Stimulated activated CD8-positive, alpha-beta memory T cell treated with anti-CD3 and anti-CD28 coated beads, Interleukin-4, amount 100 ng/mL, for 4 hours (primary cell): ENCODE measurements around the gene KIF26A.
A peak's percentile ranks its signal among the peaks of the same experiment; 100 is the strongest.
"Not testable (repeated sequence)": the region's sequence is repeated elsewhere in the genome, so short reads cannot be mapped to it uniquely, and the experiment has no call there.

Experiments used
- DNase-seq, 2 donors: peaks; one replicate each; pipeline ENCODE4 v3.0.0-alpha.2; 2020; ENCODE audit warnings: low read depth in 2 of 2, low spot score in 1 of 2

Gene KIF26A

GRCh38 chr14:104221071-104221625 lies 82.8 kb downstream of the KIF26A start:
- DNase-seq: no peak

GRCh38 chr14:104221636-104222369 lies 83.4 kb downstream of the KIF26A start:
- no peak for DNase-seq

- DNase-seq: no peak
Measured at GRCh38 chr14:104222396-104223036, 84.1 kb downstream of the KIF26A start.

- no peak for DNase-seq
Measured at GRCh38 chr14:104223101-104224041, 85.0 kb downstream of the KIF26A start.

- no peak for DNase-seq
Measured at GRCh38 chr14:104224131-104224505, 85.7 kb downstream of the KIF26A start.

- DNase-seq: peak in 1 of 2 donors; percentile 35
Measured at GRCh38 chr14:104224506-104225277, 86.3 kb downstream of the KIF26A start.

GRCh38 chr14:104225278-104226190 lies 87.1 kb downstream of the KIF26A start:
- not testable (repeated sequence) for DNase-seq

GRCh38 chr14:104226421-104227383 lies 88.3 kb downstream of the KIF26A start:
- DNase-seq: no peak

- no peak for DNase-seq
Measured at GRCh38 chr14:104227806-104228205, 89.4 kb downstream of the KIF26A start.

- DNase-seq: no peak
Measured at GRCh38 chr14:104228221-104228620, 89.8 kb downstream of the KIF26A start.

GRCh38 chr14:104228716-104229533 lies 90.5 kb downstream of the KIF26A start:
- DNase-seq: no peak

- DNase-seq: no peak
Measured at GRCh38 chr14:104229534-104230055, 91.2 kb downstream of the KIF26A start.

- no peak for DNase-seq
Measured at GRCh38 chr14:104230119-104230815, 91.9 kb downstream of the KIF26A start.
